Ureter (tissue), 1 donor: Measurements from ENCODE around the gene GPX4. TPM values are rescaled to one million over a fixed set of nuclear protein-coding genes. Genes with fewer than 3 reads are reported as not detected.

Source experiments
- DNase-seq: peaks from one replicate; pipeline ENCODE4 v3.0.0-alpha.2; 2020; ENCODE audit warnings: low spot score
- total RNA-seq: library from RNA; stranded (reverse); gene quantifications from one replicate; pipeline ENCODE4 v1.2.4, GENCODE V29; 2023
- donor health status: DM: yes; HTN: yes; CAD: no.

The GPX4 gene
- total RNA-seq, 1 donor from 2014 or later: 213 TPM

- no peak for DNase-seq
These were observed 45.7 kb downstream of the GPX4 start for GRCh38 chr19:1149259-1150045.

GRCh38 chr19:1150333-1151036 is 46.7 kb downstream of the GPX4 start:
- no peak for DNase-seq

- DNase-seq: no peak
These were observed 47.4 kb downstream of the GPX4 start for GRCh38 chr19:1151037-1151724.

GRCh38 chr19:1151917-1152587 is 48.3 kb downstream of the GPX4 start:
- no peak for DNase-seq

GRCh38 chr19:1153891-1154730 is 50.3 kb downstream of the GPX4 start:
- no peak for DNase-seq

GRCh38 chr19:1154731-1155351 is 51.0 kb downstream of the GPX4 start:
- DNase-seq: peak; percentile 92

- DNase-seq: no peak
These were observed 51.8 kb downstream of the GPX4 start for GRCh38 chr19:1155352-1156304.

Other genes starting within 250 kb of the GPX4 start
- 139 TPM for gene CFD, start 244.3 kb upstream of the GPX4 start, total RNA-seq
- gene MED16, start 210.8 kb upstream of the GPX4 start, total RNA-seq: 63.7 TPM
- gene RNU6-9, start 210.5 kb upstream of the GPX4 start, total RNA-seq: not detected
- 69.5 TPM for gene R3HDM4, start 190.8 kb upstream of the GPX4 start, total RNA-seq
- not detected for gene KISS1R, start 186.7 kb upstream of the GPX4 start, total RNA-seq
- 8.4 TPM for gene ARID3A, start 178.0 kb upstream of the GPX4 start, total RNA-seq
- 36.6 TPM for gene WDR18, start 119.6 kb upstream of the GPX4 start, total RNA-seq
- not detected for gene GRIN3B, start 103.6 kb upstream of the GPX4 start, total RNA-seq
- 210 TPM for gene TMEM259, start 82.9 kb upstream of the GPX4 start, total RNA-seq
- not detected for gene RNU6-2, start 82.5 kb upstream of the GPX4 start, total RNA-seq
- gene CNN2, start 77.4 kb upstream of the GPX4 start, total RNA-seq: 223 TPM
- 21.4 TPM for gene ABCA7, start 63.9 kb upstream of the GPX4 start, total RNA-seq
- 20.7 TPM for gene ARHGAP45, start 36.8 kb upstream of the GPX4 start, total RNA-seq
- 138 TPM for gene POLR2E, start 8.6 kb upstream of the GPX4 start, total RNA-seq
- 122 TPM for gene SBNO2, start 70.3 kb downstream of the GPX4 start, total RNA-seq
- gene STK11, start 101.8 kb downstream of the GPX4 start, total RNA-seq: 51.2 TPM
- 0.73 TPM for gene CBARP, start 134.0 kb downstream of the GPX4 start, total RNA-seq
- gene ATP5F1D, start 137.8 kb downstream of the GPX4 start, total RNA-seq: 144 TPM
- 121 TPM for gene MIDN, start 144.6 kb downstream of the GPX4 start, total RNA-seq
- gene CIRBP, start 165.3 kb downstream of the GPX4 start, total RNA-seq: 524 TPM
- gene FAM174C, start 171.5 kb downstream of the GPX4 start, total RNA-seq: 47.5 TPM
- gene EFNA2, start 181.9 kb downstream of the GPX4 start, total RNA-seq: 0.70 TPM